Brain pericyte (primary cell): ENCODE data around the gene HPCAL1.

Experiments
- DNase-seq: peaks from one replicate; pipeline ENCODE4 v3.0.0-alpha.2; 2012; ENCODE audit warnings: low read depth, low spot score

Gene HPCAL1

DNA sequence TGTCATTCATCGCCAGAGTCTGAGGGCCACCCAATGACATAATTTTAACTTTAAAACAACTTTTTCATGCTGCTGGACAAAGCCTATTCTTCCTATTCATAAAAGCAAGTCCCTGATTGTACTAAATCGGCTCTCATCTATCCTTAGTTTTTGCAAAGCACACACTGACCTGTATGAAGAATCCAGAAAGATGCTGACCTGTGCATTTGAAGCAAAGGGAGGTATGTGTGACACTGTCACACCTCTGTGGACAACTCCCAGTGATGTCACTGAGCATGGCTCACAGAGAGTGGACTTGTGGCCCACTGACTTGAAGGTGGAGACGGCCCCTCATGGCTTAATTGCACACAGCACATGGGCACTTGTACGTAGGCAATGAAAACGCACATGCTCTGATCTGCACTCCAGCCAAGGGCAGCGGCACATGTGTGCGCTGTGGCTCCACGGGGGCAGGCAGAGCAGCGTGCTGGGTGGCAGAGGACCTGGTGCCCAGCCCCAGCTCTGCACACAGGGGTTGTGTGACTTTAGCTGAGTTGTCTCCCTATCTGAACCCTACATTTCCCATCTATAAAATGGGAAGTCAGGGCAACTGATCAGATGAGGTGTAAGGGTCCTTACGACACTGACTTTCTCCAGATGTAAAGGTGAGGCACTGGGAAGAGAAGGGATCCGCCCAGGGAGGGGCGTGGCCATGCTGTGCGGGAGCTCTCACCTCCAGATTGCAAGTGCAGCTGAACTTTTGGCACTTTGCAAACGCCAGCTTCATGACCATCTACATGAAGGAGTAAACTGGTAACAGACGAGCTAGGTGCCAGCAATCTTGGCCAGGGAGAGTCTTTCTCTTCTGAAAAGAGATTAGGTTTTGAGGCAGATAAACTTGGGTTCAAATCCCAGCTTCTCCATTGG, 159.7 kb downstream of the HPCAL1 start:
- no peak for DNase-seq

DNA sequence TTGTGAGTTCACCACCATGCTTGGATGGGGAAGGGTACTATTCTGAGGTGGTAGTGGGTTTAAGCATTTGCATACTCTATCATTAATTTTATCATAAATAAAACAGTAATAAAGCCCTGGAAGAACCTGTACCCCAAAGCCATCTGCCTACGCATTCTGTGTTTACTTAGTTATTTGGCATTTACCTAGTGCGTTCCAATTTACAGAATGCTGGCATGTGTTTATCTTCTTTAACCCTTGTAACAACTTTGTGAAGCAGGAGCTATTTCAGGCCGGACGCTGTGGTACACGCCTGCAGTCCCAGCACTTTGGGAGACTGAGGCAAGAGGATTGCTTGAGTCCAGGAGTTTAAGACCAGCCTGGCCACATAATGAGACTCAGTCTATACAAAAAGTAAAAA, 163.2 kb downstream of the HPCAL1 start:
- DNase-seq: no peak

DNA sequence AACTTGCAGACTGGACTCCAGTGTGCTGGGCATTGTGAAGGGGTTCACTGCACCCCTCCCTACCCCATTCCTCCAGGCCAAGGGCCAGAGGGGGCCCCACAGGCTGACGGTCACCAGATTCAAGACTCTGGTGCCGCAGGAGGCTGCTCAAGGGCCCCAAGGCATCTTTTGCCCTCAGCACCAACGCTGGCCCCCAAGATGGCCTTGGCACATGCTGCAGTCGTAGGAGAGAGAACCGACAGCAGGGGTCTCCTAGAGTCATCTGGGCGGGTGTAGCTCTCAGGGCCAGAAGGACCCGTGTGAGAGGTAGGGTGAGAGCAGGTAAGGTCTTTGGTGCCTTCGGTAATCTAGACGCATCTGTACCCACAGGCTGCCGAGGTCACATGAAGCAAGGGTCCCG, 164.1 kb downstream of the HPCAL1 start:
- DNase-seq: no peak

- DNase-seq: no peak
These were observed 164.7 kb downstream of the HPCAL1 start for GRCh38 chr2:10467401-10467800.

- DNase-seq: no peak
These were observed 166.6 kb downstream of the HPCAL1 start for GRCh38 chr2:10469301-10469700.

DNA sequence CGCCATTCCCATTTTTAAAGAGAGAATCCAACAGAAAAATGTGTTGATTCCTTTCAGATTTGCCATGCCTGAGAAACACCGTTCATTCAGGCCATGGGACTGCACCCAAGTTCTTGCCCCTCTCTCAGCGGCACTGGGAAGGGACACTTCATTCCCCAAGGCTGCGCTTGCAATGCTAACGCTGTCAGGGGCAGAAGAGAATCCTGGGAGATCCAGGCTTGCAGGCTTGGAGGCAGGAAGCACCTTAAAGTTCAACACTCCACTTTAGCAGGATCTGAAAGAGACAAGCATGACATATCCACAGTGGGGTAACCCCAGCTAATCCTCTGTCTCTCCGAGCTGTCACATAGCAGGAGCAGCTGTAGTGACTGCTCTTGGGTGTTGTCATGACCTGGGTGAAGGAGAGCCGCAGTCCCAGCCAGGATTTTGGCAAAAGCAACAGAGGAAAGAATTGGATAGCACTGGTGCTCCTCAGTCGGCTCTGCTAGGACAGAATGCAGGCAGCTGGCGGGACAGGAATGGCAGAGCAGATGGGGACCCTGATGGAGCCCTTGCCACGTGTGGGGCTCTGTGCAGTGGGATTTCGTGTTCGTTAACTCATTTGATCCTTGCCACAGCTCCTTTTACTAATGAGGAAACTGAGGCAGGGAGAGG, 167.4 kb downstream of the HPCAL1 start:
- no peak for DNase-seq

- no peak for DNase-seq
These were observed 168.4 kb downstream of the HPCAL1 start for GRCh38 chr2:10471046-10471571.

DNA sequence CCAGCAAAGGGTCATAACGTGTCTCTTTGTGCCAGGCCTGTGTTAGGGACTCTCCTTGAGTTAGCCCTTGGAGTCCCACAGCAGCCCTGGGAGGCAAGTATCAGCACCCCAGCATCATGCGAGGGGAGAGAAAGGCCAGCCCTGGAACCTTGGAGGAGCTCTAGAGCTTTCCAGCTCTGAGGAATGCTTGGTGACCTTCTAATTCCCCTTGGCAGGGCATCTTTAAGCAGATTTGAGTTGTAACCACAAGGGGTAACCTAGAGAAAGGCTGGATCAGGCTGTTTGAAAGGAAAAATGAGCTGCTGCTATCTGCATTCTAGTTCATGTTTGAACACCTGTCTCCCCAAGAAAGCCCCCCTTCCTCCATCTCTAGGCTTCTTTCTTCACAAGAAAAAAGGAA, 169.3 kb downstream of the HPCAL1 start:
- no peak for DNase-seq

GRCh38 chr2:10473121-10473756, 170.5 kb downstream of the HPCAL1 start:
- no peak for DNase-seq

DNA sequence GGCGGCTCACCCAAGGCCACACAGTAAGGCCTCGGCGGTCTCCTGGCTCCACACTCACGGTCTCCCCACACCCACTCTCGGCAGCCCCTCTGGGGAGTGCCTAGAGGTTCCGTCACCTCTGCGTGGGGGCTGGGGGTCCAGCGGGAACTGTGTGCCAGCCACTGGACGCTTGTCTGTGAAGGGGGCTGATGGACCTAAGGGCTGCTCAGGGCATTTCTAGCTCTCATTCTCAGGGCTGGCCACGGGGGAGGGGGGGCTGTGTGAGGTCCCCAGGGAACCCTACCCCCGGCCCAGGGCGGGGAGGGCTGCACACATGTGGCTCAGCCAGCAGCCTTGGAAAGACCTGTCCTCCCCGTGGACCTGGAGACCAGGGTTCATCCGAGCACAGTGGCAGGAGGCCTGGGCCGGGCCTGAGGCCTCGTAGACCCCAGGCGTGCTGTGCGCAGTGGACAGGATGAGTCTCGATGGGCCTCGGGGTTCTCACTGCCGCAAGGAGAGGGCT, 172.6 kb downstream of the HPCAL1 start:
- DNase-seq: no peak

- no peak for DNase-seq
These were observed 173.3 kb downstream of the HPCAL1 start for GRCh38 chr2:10475811-10476660.

GRCh38 chr2:10476723-10477442, 174.2 kb downstream of the HPCAL1 start:
- no peak for DNase-seq
